HG02970 (cell line): ENCODE results near the gene PHACTR3.

Experiments used
- ATAC-seq: cut with Tn5 transposase; IDR thresholded peaks from one replicate; pipeline ENCODE4 v1.9.1; 2021; ENCODE audit warnings: mild to moderate bottlenecking, moderate library complexity, moderate number of reproducible peaks; ENCODE audit not compliant: unreplicated experiment, low FRiP score

The PHACTR3 gene

DNA sequence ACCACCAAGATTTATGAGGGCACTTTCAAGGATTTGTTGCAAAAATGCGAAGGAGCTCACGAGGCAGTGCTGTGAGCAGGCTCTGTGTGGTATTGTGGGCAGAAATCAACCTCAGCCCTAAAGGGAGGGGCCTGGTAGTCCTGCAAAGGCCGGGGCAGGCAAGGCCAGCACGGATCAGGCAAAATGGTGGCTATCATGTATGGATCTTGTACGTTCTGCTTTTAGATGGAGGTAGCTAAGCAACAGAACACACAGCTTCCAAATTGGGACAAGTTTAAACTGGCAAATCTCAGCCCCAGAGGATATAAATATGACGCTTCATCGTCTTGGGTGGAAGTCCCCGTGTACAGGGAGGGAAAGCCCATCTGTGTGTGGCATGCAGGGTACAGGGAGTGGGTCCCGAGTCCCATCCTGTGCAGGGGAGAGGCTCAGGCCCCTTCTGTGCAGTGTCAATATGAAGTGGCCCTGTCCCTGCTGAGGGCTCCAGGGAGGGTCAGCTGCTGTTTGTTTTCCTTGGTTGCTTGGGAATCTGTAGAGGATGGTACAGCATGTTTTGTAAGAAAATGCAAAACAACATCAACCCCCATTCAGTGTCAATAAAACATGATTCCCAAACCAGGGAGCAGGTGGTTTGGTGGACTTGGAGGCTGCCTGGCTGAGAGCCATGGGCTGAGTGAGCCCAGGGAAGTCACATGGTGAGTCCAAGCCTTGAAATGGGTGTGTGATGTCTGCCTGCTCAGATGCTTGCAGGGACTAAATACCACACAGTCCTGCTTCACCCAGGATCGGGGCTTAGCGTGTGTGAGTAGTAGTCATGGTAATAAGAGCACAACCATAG, 216.1 kb downstream of the PHACTR3 start:
- no peak for ATAC-seq

DNA sequence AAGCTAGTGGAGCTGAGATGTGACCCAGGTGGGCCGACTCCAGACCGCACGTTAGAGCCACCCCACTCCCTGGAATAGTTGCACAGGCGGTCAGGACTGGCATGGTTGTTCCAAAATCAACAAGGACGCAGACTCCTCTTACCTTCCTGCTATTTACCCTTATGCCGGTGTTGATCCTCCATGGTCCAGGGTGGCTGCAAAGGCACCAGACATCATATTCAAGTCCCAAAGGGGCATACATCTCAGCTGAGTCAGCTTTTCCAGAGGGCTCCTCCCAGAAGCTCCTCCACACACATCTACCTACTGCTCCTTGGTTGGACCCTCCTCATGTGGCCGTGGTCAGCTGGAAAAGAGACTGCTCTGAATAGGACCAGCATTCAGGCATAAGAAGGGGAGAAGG, 216.9 kb downstream of the PHACTR3 start:
- no peak for ATAC-seq

DNA sequence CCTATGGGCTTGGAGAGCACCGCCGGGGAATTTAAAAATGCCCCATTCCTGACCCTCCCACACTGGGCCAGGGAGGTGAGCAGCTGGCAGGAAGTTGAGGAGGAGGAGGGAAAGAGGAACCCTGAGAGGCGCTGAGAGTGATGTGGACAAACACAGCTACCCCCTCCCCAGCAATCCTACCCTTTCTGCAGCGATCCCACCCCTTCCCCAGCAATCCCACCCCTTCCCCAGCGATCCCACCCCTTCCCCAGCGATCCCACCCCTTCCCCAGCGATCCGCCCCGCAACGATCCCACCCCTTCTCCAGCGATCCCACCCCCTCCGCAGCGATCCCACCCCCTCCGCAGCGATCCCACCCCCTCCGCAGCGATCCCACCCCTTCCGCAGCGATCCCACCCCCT, 217.4 kb downstream of the PHACTR3 start:
- no peak for ATAC-seq

DNA sequence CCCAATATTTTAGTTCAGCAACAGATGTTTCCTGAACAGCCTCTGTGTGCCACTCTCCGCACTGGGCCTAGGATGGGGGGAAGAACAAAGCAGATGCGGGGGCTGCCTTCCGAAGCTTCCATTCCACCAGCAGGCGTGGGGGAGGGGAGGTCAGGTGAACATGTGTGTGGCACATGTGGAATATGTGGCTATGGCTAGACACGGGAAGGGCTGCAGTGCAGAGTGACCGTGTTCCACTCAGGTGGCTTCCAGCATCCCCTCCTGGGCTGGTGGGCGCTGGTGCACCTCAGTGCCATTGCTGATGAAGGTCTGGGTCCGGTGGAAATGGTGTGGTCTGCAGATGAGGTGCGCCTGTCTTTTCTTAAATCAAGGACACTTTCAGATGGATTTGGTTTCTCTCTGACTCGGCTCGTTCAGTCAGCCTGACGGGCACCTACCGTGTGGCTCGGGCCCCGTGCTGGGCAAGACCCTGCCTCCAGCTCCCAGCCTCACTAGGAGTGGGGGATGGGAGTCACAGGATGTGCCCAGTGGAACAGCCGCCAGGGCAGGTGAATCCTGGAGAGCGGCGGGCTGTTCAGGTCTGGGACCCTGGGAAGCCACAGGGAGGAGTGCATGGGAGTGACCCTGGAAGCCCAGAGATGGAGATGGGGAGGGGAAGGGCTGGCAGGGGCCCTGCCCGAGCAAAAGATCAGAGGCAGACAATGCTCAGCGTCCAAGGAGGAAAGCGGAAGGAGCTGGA, 218.1 kb downstream of the PHACTR3 start:
- no peak for ATAC-seq

DNA sequence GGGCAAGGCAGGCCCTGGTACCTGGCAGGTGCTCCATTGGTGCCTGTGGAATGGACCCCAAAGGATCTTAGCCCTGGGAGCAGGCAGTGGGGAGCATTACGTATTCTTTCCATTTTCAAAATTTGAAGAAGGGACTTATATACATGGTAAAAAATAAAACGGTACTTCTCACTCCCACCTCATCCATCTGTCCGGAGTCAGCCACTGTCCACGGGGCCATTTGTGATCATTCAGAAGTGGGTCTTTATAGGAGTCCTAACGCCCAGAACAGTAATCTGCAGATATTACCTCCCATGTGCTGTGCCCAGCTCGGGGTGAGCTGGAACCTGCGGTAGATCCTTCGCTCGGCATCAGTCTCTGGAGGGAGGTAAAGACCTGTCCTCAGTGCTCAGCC, 218.7 kb downstream of the PHACTR3 start:
- no peak for ATAC-seq

- ATAC-seq = no peak
Measured at GRCh38 chr20:59823491-59824259, 219.3 kb downstream of the PHACTR3 start.

- ATAC-seq = no peak
Measured at GRCh38 chr20:59824711-59825562, 220.6 kb downstream of the PHACTR3 start.

DNA sequence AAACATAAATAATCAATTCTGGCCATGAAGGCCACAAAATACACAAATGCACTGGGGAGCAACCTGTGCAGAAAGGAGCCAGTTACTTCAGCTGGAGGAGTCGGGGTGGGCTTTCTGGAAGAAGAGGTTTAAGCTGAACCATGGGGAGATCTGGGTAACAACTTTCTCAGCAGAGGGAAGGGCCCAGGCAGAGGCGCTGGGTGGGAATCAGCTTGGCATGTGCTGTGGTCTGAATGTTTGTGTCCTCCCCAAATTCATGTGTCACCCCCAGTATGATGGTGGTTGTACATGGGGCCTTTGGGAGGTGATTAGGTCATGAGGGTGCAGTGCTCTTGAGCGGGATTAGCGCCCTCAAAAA, 221.2 kb downstream of the PHACTR3 start:
- ATAC-seq = no peak

GRCh38 chr20:59825944-59826759, 221.8 kb downstream of the PHACTR3 start:
- ATAC-seq = no peak

DNA sequence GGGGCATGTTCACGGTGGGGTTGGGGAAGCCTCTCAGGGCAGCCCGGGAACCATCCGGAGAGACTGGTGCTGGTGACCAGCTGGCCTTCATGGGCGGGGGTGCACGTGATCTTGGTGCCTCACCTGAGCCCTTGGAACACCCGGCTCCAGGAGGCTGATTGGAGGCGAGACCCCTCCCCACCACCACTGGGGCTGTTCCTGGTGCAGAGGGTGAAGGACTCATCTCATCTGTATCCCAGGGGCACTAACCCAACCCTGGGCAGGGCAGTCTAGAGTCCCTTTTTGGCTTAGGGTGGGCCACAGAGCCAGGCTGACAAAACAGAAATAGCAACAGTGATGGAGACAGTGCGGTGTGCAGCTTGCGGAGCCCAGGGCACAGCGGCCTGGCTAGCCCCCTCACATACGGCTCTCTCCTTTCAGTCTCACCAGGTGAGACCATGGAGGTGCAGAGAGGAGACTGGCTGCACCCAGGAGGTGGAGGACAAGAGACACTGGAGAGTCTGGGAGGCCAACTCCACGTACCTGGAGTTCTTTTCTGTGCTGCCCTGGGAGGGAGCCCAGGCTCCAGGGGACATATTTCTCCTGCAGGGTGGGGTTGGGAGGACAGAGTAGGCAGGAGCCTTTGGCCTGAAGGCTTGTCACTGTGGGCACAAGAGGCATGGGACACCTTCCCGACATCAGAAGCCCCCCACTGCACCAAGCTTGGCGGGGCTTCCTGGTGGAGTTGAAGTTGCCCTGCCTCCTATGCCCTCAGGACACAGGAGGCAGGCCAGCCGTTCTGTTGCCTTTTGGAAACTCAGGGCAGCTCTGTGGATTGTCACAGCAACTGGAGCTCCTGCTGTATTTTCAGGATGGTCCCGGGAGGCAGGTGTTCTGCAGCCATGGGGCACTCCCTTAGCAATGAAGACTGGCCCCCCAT, 223.1 kb downstream of the PHACTR3 start:
- no peak for ATAC-seq

DNA sequence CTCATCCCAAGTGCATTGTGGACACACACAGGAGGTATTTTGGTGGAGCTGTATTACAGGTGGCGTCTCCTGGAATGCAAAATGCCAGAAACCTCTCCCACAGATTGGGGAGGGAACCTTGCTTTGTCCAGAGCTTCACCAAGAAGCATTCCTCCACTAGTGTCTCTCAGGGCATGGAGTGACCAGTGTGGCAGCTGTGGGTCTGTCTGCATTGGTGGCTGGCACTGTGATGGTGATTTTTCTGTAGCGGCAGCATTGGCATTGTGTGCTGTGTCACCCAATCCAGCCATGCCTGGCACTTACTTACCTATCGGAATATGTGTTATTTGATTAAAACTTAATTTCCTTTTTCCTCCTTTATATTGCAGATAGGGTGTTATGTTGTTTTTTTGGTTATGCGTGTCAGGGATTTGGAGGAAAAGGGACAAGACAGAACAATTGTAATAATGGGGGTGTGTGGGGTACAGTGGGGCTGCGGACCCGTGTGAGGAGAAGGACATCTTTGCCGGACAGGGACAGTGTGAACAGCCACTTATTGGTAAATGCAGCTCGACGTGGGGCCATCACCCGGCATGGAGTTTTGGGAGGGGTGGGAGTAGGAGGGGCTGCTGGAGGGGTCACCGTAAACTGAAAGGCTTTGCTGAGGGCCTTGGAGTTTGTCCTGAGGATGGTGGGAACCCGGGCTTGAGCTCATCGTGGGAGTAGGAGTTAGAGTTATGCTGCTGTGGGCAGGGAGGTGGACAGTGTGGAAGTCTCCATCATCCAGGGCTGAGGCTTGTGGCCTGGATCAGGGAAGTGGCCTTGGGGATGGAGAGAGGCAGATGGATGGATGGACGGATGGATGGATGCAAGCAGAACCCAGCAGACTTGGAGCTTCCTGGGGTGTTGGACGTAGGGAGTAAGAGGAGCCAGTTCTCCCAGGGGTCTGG, 224.0 kb downstream of the PHACTR3 start:
- no peak for ATAC-seq

DNA sequence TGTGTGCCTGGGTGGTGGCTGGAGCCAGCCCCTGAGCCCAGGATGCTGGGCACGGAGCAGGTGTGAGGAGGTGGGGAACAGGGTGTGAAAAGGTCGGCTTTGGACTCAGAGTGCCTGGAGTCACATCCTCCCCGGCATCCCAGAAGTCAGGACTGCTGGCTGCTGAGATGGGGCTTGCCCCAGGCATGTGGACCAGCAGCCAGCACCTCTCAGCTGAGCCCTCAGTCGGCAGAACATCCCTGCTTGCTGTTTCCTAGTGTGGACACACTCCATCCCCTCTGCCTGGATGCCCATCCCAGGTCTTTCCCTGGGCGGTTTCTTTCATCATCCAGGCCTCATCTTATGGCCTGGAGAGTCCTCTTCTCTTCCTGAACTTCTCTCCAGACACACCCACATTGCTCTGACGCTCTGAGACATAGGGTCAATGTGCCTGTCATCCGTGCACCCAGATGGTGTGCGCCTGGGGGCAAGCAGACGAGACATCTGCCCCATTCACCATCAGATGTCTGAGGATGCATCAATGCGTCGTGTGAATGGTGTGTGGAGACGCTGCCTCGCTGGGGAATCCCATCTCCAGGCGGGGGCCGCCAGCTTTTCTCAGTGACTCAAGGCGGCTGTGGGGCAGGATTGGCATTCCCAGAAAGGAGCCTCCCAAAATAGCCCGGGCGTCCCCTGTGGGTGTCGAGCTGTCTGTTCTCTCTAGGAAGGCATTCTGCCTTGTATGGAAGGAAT, 224.9 kb downstream of the PHACTR3 start:
- ATAC-seq = no peak

- no peak for ATAC-seq
Measured at GRCh38 chr20:59829786-59830664, 225.7 kb downstream of the PHACTR3 start.

DNA sequence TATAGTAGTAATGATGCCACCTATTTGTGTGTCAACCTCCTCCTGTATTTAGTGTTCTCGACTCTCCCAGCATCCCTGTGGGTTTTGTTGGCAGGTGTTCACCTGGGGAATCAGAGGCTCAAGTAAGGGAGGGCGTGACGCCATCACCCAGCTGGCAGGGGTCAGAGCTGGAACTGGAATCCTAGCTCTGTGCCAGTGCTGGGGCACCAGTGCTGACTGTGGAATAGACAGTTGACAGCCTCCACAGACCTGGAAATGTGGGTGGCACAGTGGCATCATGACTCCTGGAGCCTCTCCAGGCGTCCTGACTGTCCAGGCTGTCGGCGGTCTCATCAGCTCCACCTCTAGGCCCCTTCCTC, 226.3 kb downstream of the PHACTR3 start:
- ATAC-seq = no peak

DNA sequence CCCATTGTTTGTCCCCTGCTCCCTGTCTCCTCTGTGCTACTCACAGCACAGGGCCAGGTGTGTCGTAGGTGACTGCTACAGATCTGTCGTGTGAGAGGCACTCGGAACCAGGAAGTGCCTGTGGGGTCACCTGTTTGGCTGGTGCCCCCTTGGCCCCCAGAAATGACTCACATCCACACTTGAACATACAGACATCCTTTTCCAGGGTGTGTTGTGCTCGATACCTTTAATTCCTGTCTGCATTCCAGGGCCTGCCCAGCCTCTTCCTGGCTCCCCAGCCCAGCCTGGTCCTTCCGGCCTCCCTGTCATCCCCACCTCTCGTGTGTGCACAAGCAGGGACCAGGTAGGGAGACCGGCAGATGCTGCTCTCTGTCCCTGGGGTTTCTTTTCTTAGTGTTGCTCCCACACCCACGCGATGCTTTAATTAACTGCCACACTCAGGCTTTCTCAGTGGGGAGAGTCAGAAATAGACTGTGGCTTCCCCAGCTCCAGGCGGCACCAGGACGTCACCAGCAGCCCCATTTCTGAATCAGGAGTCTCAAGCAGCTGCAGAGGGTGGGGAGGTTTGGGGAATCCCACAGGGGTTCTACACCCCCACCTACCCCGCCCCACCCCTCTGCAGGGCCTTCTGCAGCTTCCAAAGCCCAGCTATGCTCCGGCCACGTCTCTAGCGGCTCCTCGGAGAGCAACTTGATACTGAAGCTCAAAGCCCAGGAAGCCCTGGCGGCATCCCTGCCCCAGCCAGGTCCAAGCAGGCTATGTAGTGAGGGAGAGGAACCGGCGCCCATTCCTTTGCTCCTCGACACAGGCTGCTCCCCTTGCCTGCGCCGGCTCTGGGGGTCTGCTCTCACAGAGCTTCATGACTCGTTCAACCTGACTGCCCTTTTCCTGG, 226.9 kb downstream of the PHACTR3 start:
- ATAC-seq = no peak
